PC-9 (cell line): ENCODE data around the gene VIM.

ENCODE experiments used
- CTCF ChIP-seq: fragments of 200-600 bp; sonication (generic); conservative IDR thresholded peaks from 2 replicates; pipeline ENCODE4 v1.6.1; 2017; ENCODE audit warnings: mixed run types, antibody characterized with exemption, mild to moderate bottlenecking, moderate library complexity
- EZH2 ChIP-seq: fragments of 200-600 bp; sonication (generic); IDR thresholded peaks from 2 replicates; pipeline ENCODE4 v1.8.0; 2017; ENCODE audit warnings: antibody characterized with exemption, low read depth

- TF ChIP-seq CTCF (no peak), EZH2 (no peak)
Measured at GRCh38 chr10:17256627-17257026, 28.6 kb downstream of the VIM start.
